ENCODE measurements around the gene ERC1. TPM values are rescaled to one million over a fixed set of nuclear protein-coding genes. Genes with fewer than 3 reads are reported as not detected.

ERC1 gene
- total RNA-seq, 2 donors from 2014 or later: 26.9 to 41.9 TPM

- no peak for DNase-seq
- H3K36me3 ChIP-seq: no peaks in the 10 kb centered on the region
- no peak for TF ChIP-seq CTCF (IDR thresholded peaks at IDR 0.05)
- H3K9me3 ChIP-seq: no peaks in the 10 kb centered on the region
- H3K4me1 ChIP-seq: no peaks in the 10 kb centered on the region
- no peak overlapping the region for H3K4me3 ChIP-seq
- H3K27me3 ChIP-seq: no peaks in the 10 kb centered on the region
- intact Hi-C loops (cut with DNase I): no loop called here
- H3K9ac ChIP-seq (ENCODE audit: low read depth in 2 of 2, low read length in 2 of 2): no peak overlapping the region
- H3K27ac ChIP-seq: no peak overlapping the region
These were observed 21.2 kb upstream of the ERC1 start for GRCh38 chr12:969821-970220.

GRCh38 chr12:971991-972390 lies 19.0 kb upstream of the ERC1 start:
- intact Hi-C loops (cut with DNase I): no loop called here
- no peaks in the 10 kb centered on the region for H3K9me3 ChIP-seq
- DNase-seq: no peak

GRCh38 chr12:974271-974862 lies 16.7 kb upstream of the ERC1 start:
- Histone ChIP-seq H3K27me3 (no peaks in the 10 kb centered on the region), H3K4me1 (no peaks in the 10 kb centered on the region), H3K4me3 (no peak overlapping the region), H3K36me3 (no peaks in the 10 kb centered on the region), H3K27ac (no peak overlapping the region), H3K9ac (ENCODE audit: low read depth in 2 of 2, low read length in 2 of 2) (no peak overlapping the region), H3K9me3 (no peaks in the 10 kb centered on the region)
- TF ChIP-seq CTCF (IDR thresholded peaks at IDR 0.05): no peak
- no peak for DNase-seq
- intact Hi-C loops (cut with DNase I): no loop called here

More at GRCh38 chr12:971991-972390, 19.0 kb upstream of the ERC1 start:
- no peak for TF ChIP-seq CTCF (IDR thresholded peaks at IDR 0.05)
- Histone ChIP-seq H3K27ac (no peak overlapping the region), H3K4me1 (no peaks in the 10 kb centered on the region), H3K27me3 (no peaks in the 10 kb centered on the region), H3K36me3 (no peaks in the 10 kb centered on the region), H3K4me3 (no peak overlapping the region), H3K9ac (ENCODE audit: low read depth in 2 of 2, low read length in 2 of 2) (no peak overlapping the region)

- TF ChIP-seq CTCF (IDR thresholded peaks at IDR 0.05): no peak
- intact Hi-C loops (cut with DNase I): no loop called here
These were observed 14.4 kb upstream of the ERC1 start for GRCh38 chr12:976644-977043.

GRCh38 chr12:977156-977555 lies 13.9 kb upstream of the ERC1 start:
- Histone ChIP-seq H3K9ac (ENCODE audit: low read depth in 2 of 2, low read length in 2 of 2) (no peak overlapping the region), H3K4me3 (no peak overlapping the region), H3K27me3 (no peaks in the 10 kb centered on the region), H3K27ac (no peak overlapping the region), H3K9me3 (no peaks in the 10 kb centered on the region), H3K36me3 (no peaks in the 10 kb centered on the region), H3K4me1 (no peaks in the 10 kb centered on the region)
- intact Hi-C loops (cut with DNase I): no loop called here
- DNase-seq: no peak
- TF ChIP-seq CTCF (IDR thresholded peaks at IDR 0.05): no peak

More at GRCh38 chr12:976644-977043, 14.4 kb upstream of the ERC1 start:
- DNase-seq: no peak
- no peak overlapping the region for H3K9ac ChIP-seq (ENCODE audit: low read depth in 2 of 2, low read length in 2 of 2)
- H3K9me3 ChIP-seq: no peaks in the 10 kb centered on the region
- H3K27ac ChIP-seq: no peak overlapping the region
- H3K27me3 ChIP-seq: no peaks in the 10 kb centered on the region
- H3K36me3 ChIP-seq: no peaks in the 10 kb centered on the region
- H3K4me1 ChIP-seq: no peaks in the 10 kb centered on the region
- H3K4me3 ChIP-seq: no peak overlapping the region

Measured in colonic mucosa (tissue), 4 donors.